Activated naive CD8-positive, alpha-beta T cell treated with anti-CD3 and anti-CD28 coated beads for 36 hours (primary cell): ENCODE data around the gene PTTG1IP. TPM values are rescaled to one million over a fixed set of nuclear protein-coding genes. Genes with fewer than 3 reads are reported as not detected.

Experiments
- DNase-seq: peaks from one replicate; pipeline ENCODE4 v3.0.0; 2021
- H3K27ac Mint-ChIP-seq: one replicate; pipeline ENCODE4 v1.8.0; 2022; ENCODE audit warnings: mild to moderate bottlenecking, moderate library complexity, mixed read lengths
- H3K27me3 Mint-ChIP-seq: one replicate; pipeline ENCODE4 v1.8.0; 2022; ENCODE audit warnings: mild to moderate bottlenecking, mixed read lengths
- H3K36me3 Mint-ChIP-seq: one replicate; pipeline ENCODE4 v1.8.0; 2021; ENCODE audit warnings: mild to moderate bottlenecking, mixed read lengths
- H3K4me1 Mint-ChIP-seq: one replicate; pipeline ENCODE4 v1.8.0; 2021; ENCODE audit warnings: mixed read lengths
- H3K4me3 Mint-ChIP-seq: one replicate; pipeline ENCODE4 v1.8.0; 2022; ENCODE audit warnings: mild to moderate bottlenecking, moderate library complexity, mixed read lengths
- H3K9me3 Mint-ChIP-seq: one replicate; pipeline ENCODE4 v1.8.0; 2022; ENCODE audit warnings: mixed read lengths
- total RNA-seq, 2 experiments: library from RNA; stranded (reverse); gene quantifications; one replicate each; pipeline ENCODE4 v1.2.3, GENCODE V29; 2021

The PTTG1IP gene
- total RNA-seq, 2 experiments from 2014 or later: 40.3 to 44.7 TPM

- Mint-ChIP-seq H3K36me3 (peaks cover 7% of the 10 kb centered on the region), H3K27ac (no peak overlapping the region), H3K4me3 (no peak overlapping the region), H3K4me1 (peaks cover 19% of the 10 kb centered on the region), H3K9me3 (peaks cover 18% of the 10 kb centered on the region), H3K27me3 (no peaks in the 10 kb centered on the region)
- DNase-seq: no peak
Measured at GRCh38 chr21:44828362-44829056, 45.0 kb downstream of the PTTG1IP start.

DNA sequence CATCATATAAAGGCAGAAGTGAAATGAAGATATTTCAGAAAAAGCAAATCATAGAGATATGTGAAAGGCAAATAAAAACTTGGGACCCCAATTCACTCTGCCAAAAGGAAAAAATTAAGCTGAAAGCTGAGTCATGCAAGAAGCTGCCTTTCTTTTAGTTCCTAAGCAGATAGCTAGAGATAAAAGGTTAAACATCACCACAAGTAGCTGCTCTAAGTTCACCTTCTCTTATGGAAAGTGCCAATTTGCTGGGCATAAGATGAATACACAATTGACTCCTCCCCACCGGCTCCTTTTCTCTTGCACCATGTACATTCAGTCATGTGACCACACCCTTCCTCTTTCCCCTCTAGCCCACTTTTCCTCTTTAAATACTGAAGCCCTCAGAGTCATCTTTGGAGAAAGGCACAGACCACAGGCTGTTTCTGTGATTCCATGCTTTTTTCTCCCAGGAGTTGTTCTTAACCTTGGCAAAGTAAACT, 50.3 kb downstream of the PTTG1IP start:
- no peaks in the 10 kb centered on the region for H3K27me3 Mint-ChIP-seq
- peaks cover 3% of the 10 kb centered on the region for H3K4me1 Mint-ChIP-seq
- H3K4me3 Mint-ChIP-seq: no peak overlapping the region
- H3K9me3 Mint-ChIP-seq: peaks cover 33% of the 10 kb centered on the region
- H3K27ac Mint-ChIP-seq: no peak overlapping the region
- peaks cover 8% of the 10 kb centered on the region for H3K36me3 Mint-ChIP-seq
- no peak for DNase-seq

- H3K4me3 Mint-ChIP-seq: no peak overlapping the region
- DNase-seq: no peak
- no peaks in the 10 kb centered on the region for H3K27me3 Mint-ChIP-seq
- peaks cover 3% of the 10 kb centered on the region for H3K4me1 Mint-ChIP-seq
- no peak overlapping the region for H3K27ac Mint-ChIP-seq
- peaks cover 4% of the 10 kb centered on the region for H3K36me3 Mint-ChIP-seq
- peaks cover 29% of the 10 kb centered on the region for H3K9me3 Mint-ChIP-seq
Measured at GRCh38 chr21:44822484-44823178, 50.9 kb downstream of the PTTG1IP start.

GRCh38 chr21:44820851-44821250, 52.6 kb downstream of the PTTG1IP start:
- H3K27me3 Mint-ChIP-seq: no peaks in the 10 kb centered on the region
- H3K4me1 Mint-ChIP-seq: peaks cover 9% of the 10 kb centered on the region
- H3K9me3 Mint-ChIP-seq: peaks cover 25% of the 10 kb centered on the region
- H3K36me3 Mint-ChIP-seq: peaks cover 6% of the 10 kb centered on the region
- no peak overlapping the region for H3K4me3 Mint-ChIP-seq
- no peak for DNase-seq
- no peak overlapping the region for H3K27ac Mint-ChIP-seq

DNA sequence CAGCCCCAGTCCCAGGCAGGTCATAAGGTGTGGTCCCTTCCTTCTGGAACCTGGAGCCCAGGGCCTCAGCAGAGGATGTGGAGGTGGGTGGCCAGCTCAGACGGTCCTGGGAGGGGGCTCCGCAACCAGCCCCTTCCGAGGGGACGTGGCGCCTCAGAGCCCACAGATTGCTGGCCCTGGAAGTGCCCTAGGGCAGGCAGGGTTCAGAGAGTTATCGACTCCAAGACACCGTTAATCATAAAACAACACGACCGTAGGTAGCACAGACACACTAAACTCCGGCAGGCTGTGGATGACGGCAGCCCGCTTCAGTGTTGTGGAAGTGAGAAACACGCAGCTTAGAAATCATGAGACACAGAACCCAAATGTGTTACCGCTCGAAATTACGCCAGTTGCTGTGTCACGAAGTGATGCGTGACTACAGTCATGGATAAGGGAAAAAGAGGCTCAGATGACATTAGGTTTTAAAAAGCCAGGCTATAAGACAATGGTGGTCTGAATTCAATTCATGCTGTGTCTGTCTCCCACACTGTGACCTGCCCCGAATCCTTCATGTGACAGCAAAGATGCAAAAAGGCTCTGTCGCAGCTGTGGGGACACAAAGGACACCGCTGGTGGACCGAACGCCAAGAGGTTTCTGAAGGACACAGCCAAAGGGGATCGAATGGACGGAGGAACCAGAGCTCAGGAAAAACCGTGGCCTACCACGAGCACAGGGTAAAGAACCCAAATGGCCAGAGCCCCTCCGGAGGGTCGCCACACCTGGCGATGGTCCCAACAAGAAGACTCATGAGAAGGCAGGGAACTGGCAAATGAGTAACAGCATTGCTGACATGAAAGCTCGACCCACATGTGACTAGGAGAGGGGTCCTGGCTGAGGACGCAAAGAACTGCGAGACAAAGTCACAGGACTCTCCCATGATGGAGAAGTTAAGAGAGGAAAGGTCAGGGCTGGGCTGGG, 53.9 kb downstream of the PTTG1IP start:
- H3K36me3 Mint-ChIP-seq: peaks cover 6% of the 10 kb centered on the region
- no peak for DNase-seq
- peak overlapping the region; percentile 53 for H3K4me3 Mint-ChIP-seq
- H3K27me3 Mint-ChIP-seq: no peaks in the 10 kb centered on the region
- H3K27ac Mint-ChIP-seq: peak overlapping the region; percentile 42
- H3K4me1 Mint-ChIP-seq: peaks cover 16% of the 10 kb centered on the region
- peaks cover 25% of the 10 kb centered on the region for H3K9me3 Mint-ChIP-seq

DNA sequence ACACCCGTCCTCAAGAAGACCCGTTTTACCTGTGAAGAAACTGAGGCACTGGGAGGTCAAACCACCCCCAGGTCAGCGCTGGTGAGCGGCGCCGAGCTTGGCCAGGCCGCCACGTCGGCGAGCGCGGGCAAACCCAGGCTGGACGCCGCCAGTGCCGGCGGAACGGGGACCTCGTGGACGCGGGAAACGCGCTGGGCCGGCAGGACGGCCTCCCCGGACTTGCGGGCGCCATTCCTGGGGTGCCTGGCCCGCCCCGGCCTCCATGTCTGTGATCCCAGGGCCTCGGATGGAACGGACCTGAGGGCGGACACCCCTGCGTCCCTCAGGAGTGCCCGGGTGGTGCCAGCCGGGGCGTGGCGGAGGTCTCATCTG, 54.9 kb downstream of the PTTG1IP start:
- peak overlapping the region; percentile 53 for H3K4me3 Mint-ChIP-seq
- DNase-seq: no peak
- H3K9me3 Mint-ChIP-seq: peaks cover 23% of the 10 kb centered on the region
- H3K27ac Mint-ChIP-seq: no peak overlapping the region
- peaks cover 19% of the 10 kb centered on the region for H3K4me1 Mint-ChIP-seq
- peaks cover 6% of the 10 kb centered on the region for H3K36me3 Mint-ChIP-seq
- H3K27me3 Mint-ChIP-seq: no peaks in the 10 kb centered on the region

DNA sequence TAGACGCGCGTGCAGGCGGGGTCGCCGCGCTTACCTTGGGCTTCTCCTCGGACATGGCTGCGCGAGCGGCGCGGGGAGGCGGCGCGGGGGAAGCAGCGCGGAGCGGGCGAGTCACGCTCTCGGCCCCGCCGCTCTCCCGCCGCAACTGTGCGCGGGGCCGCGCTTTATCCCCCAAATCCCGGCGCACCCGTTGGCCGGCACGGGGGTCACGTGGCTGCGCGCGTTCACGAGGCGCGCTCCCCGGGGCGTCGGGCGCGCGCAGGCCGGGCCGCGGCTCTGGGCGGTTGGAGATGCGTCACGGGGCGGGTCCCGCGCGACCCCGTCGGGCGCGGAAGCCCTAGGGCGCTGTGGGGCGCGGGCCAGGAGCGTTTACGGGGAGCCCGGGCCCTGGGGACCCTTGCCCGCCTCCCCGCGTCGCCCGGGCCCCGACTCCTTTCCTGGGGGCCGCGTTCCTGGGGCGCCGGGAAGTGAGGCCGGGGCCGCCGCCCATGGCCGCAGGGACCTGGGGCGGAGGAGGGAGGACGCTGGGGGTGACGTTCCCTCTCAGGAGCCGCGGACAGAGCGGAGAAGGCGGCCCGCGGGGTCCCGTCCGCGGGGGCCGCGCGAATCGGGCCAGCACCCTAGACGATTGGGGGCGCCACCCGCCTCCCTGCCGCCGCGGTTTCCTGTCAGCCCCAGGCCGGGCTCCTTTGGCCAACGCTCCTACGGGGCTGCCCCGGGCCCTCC, 55.4 kb downstream of the PTTG1IP start, which contains the start of gene SUMO3:
Gene SUMO3 (minus strand): TSS at position 149 of the 726 bp plus-strand sequence. CDS start 94 bp downstream, at position 55.
- no peaks in the 10 kb centered on the region for H3K27me3 Mint-ChIP-seq
- peak within 1 kb of the TSS; percentile 71 for H3K4me3 Mint-ChIP-seq
- peak; percentile 92 for DNase-seq
- no peak within 1 kb of the TSS for H3K27ac Mint-ChIP-seq
- H3K36me3 Mint-ChIP-seq: peaks cover 7% of the 10 kb centered on the region
- H3K4me1 Mint-ChIP-seq: peaks cover 16% of the 10 kb centered on the region
- peaks cover 18% of the 10 kb centered on the region for H3K9me3 Mint-ChIP-seq

GRCh38 chr21:44817506-44817880, 56.0 kb downstream of the PTTG1IP start:
- Mint-ChIP-seq H3K4me1 (peaks cover 16% of the 10 kb centered on the region), H3K4me3 (peak overlapping the region; percentile 71), H3K27me3 (no peaks in the 10 kb centered on the region), H3K27ac (no peak overlapping the region), H3K9me3 (peaks cover 13% of the 10 kb centered on the region), H3K36me3 (peaks cover 7% of the 10 kb centered on the region)
- DNase-seq: peak; percentile 95

DNA sequence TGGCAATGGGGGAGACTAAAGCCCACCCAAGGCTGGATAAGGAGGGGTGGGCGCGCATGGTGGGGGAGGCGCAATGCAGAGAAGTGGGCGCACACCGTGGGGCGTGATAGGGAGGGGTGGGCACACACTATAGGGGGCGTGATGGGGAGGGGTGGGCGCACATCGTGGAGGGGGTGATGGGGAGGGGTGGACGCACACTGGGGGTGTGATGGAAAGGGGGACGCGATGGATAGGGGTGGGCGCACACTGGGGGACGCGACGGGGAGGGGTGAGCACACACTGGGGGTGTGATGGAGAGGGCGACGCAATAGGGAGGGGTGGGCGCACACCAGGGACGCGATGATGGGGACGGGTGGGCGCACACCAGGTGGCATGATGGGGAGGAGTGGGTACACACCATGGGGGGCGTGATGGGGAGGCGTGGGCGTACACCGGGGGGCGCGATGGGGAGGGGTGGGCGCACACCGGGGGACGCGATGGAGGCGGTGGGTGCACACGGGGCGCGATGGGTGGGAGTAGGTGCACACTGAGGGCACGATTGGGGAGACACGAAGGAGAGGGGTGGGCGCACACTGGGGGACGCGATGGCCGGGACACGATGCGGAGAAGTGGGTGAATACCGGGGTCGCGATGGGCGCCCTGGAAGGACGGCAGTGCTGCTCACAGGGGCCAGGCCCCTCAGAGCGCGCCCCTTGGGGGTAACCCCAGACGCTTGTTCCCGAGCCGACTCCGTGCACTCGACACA, 56.6 kb downstream of the PTTG1IP start:
- Mint-ChIP-seq H3K27me3 (no peaks in the 10 kb centered on the region), H3K36me3 (peaks cover 7% of the 10 kb centered on the region), H3K4me1 (peaks cover 16% of the 10 kb centered on the region), H3K9me3 (peaks cover 7% of the 10 kb centered on the region), H3K4me3 (peak overlapping the region; percentile 78), H3K27ac (peak overlapping the region; percentile 45)
- DNase-seq: no peak

GRCh38 chr21:44815852-44816628, 57.5 kb downstream of the PTTG1IP start:
- peaks cover 19% of the 10 kb centered on the region for H3K4me1 Mint-ChIP-seq
- H3K27me3 Mint-ChIP-seq: no peaks in the 10 kb centered on the region
- peak overlapping the region; percentile 78 for H3K4me3 Mint-ChIP-seq
- peaks cover 4% of the 10 kb centered on the region for H3K9me3 Mint-ChIP-seq
- H3K27ac Mint-ChIP-seq: peak overlapping the region; percentile 45
- DNase-seq: no peak
- H3K36me3 Mint-ChIP-seq: peaks cover 8% of the 10 kb centered on the region

DNA sequence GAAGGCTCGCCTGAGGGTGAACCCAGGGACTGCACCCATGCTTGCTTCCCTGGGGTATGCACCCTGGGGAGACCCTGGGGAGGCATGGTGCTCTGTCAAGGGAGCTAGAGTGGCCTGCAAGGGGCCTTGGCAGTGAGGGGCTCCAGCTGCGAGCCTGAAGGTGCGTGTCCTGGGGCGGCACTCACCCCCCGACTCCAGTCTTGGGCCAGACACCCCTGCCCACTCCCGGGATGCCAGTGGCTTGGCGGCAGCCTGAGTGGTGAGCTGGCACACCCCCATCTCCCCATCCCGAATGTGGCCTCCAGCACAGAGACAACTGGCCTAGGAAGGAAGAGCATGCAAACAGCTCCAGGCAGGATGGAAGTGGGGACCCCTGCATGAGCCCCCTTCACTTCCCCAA, 58.3 kb downstream of the PTTG1IP start:
- Mint-ChIP-seq H3K4me1 (peaks cover 23% of the 10 kb centered on the region), H3K36me3 (peaks cover 10% of the 10 kb centered on the region), H3K27me3 (no peaks in the 10 kb centered on the region), H3K27ac (no peak overlapping the region), H3K4me3 (no peak overlapping the region), H3K9me3 (peaks cover 4% of the 10 kb centered on the region)
- DNase-seq: no peak

GRCh38 chr21:44814498-44815023, 58.9 kb downstream of the PTTG1IP start:
- Mint-ChIP-seq H3K4me3 (no peak overlapping the region), H3K27ac (no peak overlapping the region), H3K4me1 (peaks cover 23% of the 10 kb centered on the region), H3K27me3 (no peaks in the 10 kb centered on the region), H3K9me3 (no peaks in the 10 kb centered on the region), H3K36me3 (peaks cover 7% of the 10 kb centered on the region)
- no peak for DNase-seq

- Mint-ChIP-seq H3K9me3 (no peaks in the 10 kb centered on the region), H3K27me3 (no peaks in the 10 kb centered on the region), H3K36me3 (peaks cover 7% of the 10 kb centered on the region), H3K27ac (no peak overlapping the region), H3K4me3 (no peak overlapping the region), H3K4me1 (peaks cover 23% of the 10 kb centered on the region)
- no peak for DNase-seq
Measured at GRCh38 chr21:44813727-44814126, 59.8 kb downstream of the PTTG1IP start.
